Sigmoid colon (tissue), 7 donors: ENCODE measurements around the gene COMMD6. TPM values are rescaled to one million over a fixed set of nuclear protein-coding genes. Genes with fewer than 3 reads are reported as not detected.

Experiments
- DNase-seq: peaks from one replicate; pipeline ENCODE4 v3.0.0-alpha.2; 2019
- H3K27ac ChIP-seq, 4 donors: fragments of 200-600 bp; sonication (generic); one replicate each; pipeline ENCODE4 v1.5.1; 2016 to 2019; ENCODE audit warnings: mild to moderate bottlenecking in 1 of 4
- H3K27me3 ChIP-seq, 3 donors: fragments of 200-600 bp; sonication (generic); one replicate each; pipeline ENCODE4 v1.5.1; 2019; ENCODE audit warnings: mild to moderate bottlenecking in 1 of 3
- H3K36me3 ChIP-seq, 4 donors: fragments of 200-600 bp; sonication (generic); one replicate each; pipeline ENCODE4 v1.5.1; 2016 to 2019
- H3K4me1 ChIP-seq, 4 donors: fragments of 200-600 bp; sonication (generic); one replicate each; pipeline ENCODE4 v1.5.1; 2017 to 2019
- H3K4me3 ChIP-seq, 4 donors: fragments of 200-600 bp; sonication (generic); one replicate each; pipeline ENCODE4 v1.5.1; 2017 to 2019; ENCODE audit warnings: mild to moderate bottlenecking in 2 of 4, moderate library complexity in 1 of 4
- H3K9me3 ChIP-seq, 4 donors: fragments of 200-600 bp in 3 of 4; sonication (generic) in 3 of 4; one replicate each; pipeline versions ENCODE4 v1.5.1 to v1.6.1; 2013 to 2019
- CTCF ChIP-seq, 4 experiments: fragments of 450-650 bp in 3 of 4; fragments of 200-600 bp in 1 of 4; IDR thresholded peaks; one replicate each; pipeline ENCODE4 v1.5.1; 2016 to 2019; ENCODE audit warnings: antibody characterized with exemption in 4 of 4, mild to moderate bottlenecking in 3 of 4, moderate library complexity in 2 of 4
- EP300 ChIP-seq, 4 donors: sonication (generic); formaldehyde crosslinking; IDR thresholded peaks; one replicate each; pipeline ENCODE4 v1.6.1; 2017; ENCODE audit warnings: antibody characterized with exemption in 4 of 4
- POLR2A ChIP-seq, 2 donors: fragments of 450-650 bp; IDR thresholded peaks; one replicate each; pipeline ENCODE4 v1.6.1; 2016; ENCODE audit warnings: antibody characterized with exemption in 2 of 2, mild to moderate bottlenecking in 2 of 2, moderate library complexity in 2 of 2
- POLR2AphosphoS5 ChIP-seq, 4 donors: sonication (generic); formaldehyde crosslinking; IDR thresholded peaks; one replicate each; pipeline ENCODE4 v1.6.1; 2017; ENCODE audit warnings: antibody characterized with exemption in 4 of 4
- WGBS, 2 donors: extraction: QIAGEN DNeasy Blood & Tissue Kit; methylation state at CpG; one replicate each; pipeline ENCODE4 v1.1.7; 2013; 5-methylcytosine and 5-hydroxymethylcytosine counted together
- intact Hi-C: fragments of 100-400 bp; cut with DNase I; formaldehyde crosslinking; loops from one replicate; pipeline ENCODE4 v1.15.1; 2023
- polyA plus RNA-seq, 3 donors: library from polyadenylated mRNA; stranded (reverse); fragments of 200-250 nt; gene quantifications; one replicate each; pipeline ENCODE4 v1.2.3, GENCODE V29; 2013
- total RNA-seq, 4 donors: library from RNA; depleted of rRNA; stranded (reverse); fragments of >200 nt; gene quantifications; one replicate each; pipeline ENCODE4 v1.1.0, GENCODE V29; 2016
- donor health status: healthy with polysubstance abuse.
- donor health status: Bipolar disorder and iron deficiency.
- donor health status: healthy.

The COMMD6 gene
- total and polyA plus RNA-seq, 7 donors: 138 to 447 (median 190) TPM

GRCh38 chr13:75481176-75482069 is 56.2 kb downstream of the COMMD6 start:
- no peaks in the 10 kb centered on the region for H3K9me3 ChIP-seq
- DNase-seq: peak; percentile 69
- H3K4me1 ChIP-seq: peaks cover 0 to 16% (median 13%) of the 10 kb centered on the region in 4 donors
- WGBS, 2 donors: 0% methylated on average over 100 of the region's 100 CpGs
- intact Hi-C loops: loop anchor here (1.0 to 2.0 kb wide), 2 partner anchors 68 to 109 kb away; partner anchors contain the start of gene UCHL3
- TF ChIP-seq CTCF (IDR thresholded peaks at IDR 0.05): no peak
- no peak for TF ChIP-seq EP300 (IDR thresholded peaks at IDR 0.05)
- TF ChIP-seq POLR2A (IDR thresholded peaks at IDR 0.05): no peak
- TF ChIP-seq POLR2AphosphoS5 (IDR thresholded peaks at IDR 0.05): no peak
- no peaks in the 10 kb centered on the region for H3K36me3 ChIP-seq
- peak overlapping the region; percentile 64 to 94 (median 84) for H3K4me3 ChIP-seq
- no peaks in the 10 kb centered on the region for H3K27me3 ChIP-seq
- peak overlapping the region; percentile 76 to 84 (median 81) for H3K27ac ChIP-seq

GRCh38 chr13:75480671-75481175 is 56.9 kb downstream of the COMMD6 start:
- H3K27ac ChIP-seq: peak overlapping the region; percentile 76 to 84 (median 81)
- no peaks in the 10 kb centered on the region for H3K36me3 ChIP-seq
- H3K4me3 ChIP-seq: peak overlapping the region; percentile 64 to 94 (median 84)
- H3K27me3 ChIP-seq: no peaks in the 10 kb centered on the region
- 1% methylated on average over 48 of the region's 48 CpGs for WGBS, 2 donors
- intact Hi-C loops: no loop called here
- H3K9me3 ChIP-seq: no peaks in the 10 kb centered on the region
- DNase-seq: peak; percentile 67
- TF ChIP-seq POLR2AphosphoS5 (IDR thresholded peaks at IDR 0.05): no peak
- TF ChIP-seq POLR2A (IDR thresholded peaks at IDR 0.05): no peak
- TF ChIP-seq EP300 (IDR thresholded peaks at IDR 0.05): no peak
- no peak for TF ChIP-seq CTCF (IDR thresholded peaks at IDR 0.05)
- H3K4me1 ChIP-seq: peaks cover 0 to 16% (median 13%) of the 10 kb centered on the region in 4 donors

- intact Hi-C loops: no loop called here
- Histone ChIP-seq H3K27ac (no peak overlapping the region), H3K36me3 (no peaks in the 10 kb centered on the region), H3K9me3 (no peaks in the 10 kb centered on the region), H3K4me3 (no peak overlapping the region), H3K4me1 (peaks cover 0 to 16% (median 13%) of the 10 kb centered on the region in 4 donors), H3K27me3 (no peaks in the 10 kb centered on the region)
- WGBS, 2 donors: 63 to 84% methylated on average over 5 of the region's 5 CpGs
- TF ChIP-seq EP300 (IDR thresholded peaks at IDR 0.05) (no peak), POLR2AphosphoS5 (IDR thresholded peaks at IDR 0.05) (no peak), POLR2A (IDR thresholded peaks at IDR 0.05) (no peak), CTCF (IDR thresholded peaks at IDR 0.05) (no peak)
- DNase-seq: no peak
Observed at GRCh38 chr13:75479102-75479740, 58.4 kb downstream of the COMMD6 start.

GRCh38 chr13:75478659-75479058 is 59.0 kb downstream of the COMMD6 start:
- no peaks in the 10 kb centered on the region for H3K36me3 ChIP-seq
- intact Hi-C loops: no loop called here
- H3K4me1 ChIP-seq: peaks cover 0 to 16% (median 13%) of the 10 kb centered on the region in 4 donors
- DNase-seq: no peak
- H3K4me3 ChIP-seq: no peak overlapping the region
- WGBS, 2 donors: 96% methylated on average over 4 of the region's 4 CpGs
- no peaks in the 10 kb centered on the region for H3K27me3 ChIP-seq
- no peaks in the 10 kb centered on the region for H3K9me3 ChIP-seq
- H3K27ac ChIP-seq: no peak overlapping the region
- TF ChIP-seq CTCF (IDR thresholded peaks at IDR 0.05): no peak
- no peak for TF ChIP-seq POLR2AphosphoS5 (IDR thresholded peaks at IDR 0.05)
- no peak for TF ChIP-seq EP300 (IDR thresholded peaks at IDR 0.05)
- no peak for TF ChIP-seq POLR2A (IDR thresholded peaks at IDR 0.05)

Other genes with a start within 250 kb of the COMMD6 start
- gene TBC1D4, start 55.7 kb downstream of the COMMD6 start, total RNA-seq: 10 to 100 TPM in 2 of 4 donors, 1 to 10 TPM in 2; 7.2 to 15.0 (median 10.1) TPM
- gene TBC1D4, start 55.7 kb downstream of the COMMD6 start, polyA plus RNA-seq: 1 to 10 TPM; 5.4 to 7.8 (median 5.5) TPM
- gene UCHL3, start 11.9 kb upstream of the COMMD6 start, total RNA-seq: 10 to 100 TPM; 25.0 to 41.5 (median 32.3) TPM
- 10 to 100 TPM; 51.7 to 64.0 (median 57.1) TPM for gene UCHL3, start 11.9 kb upstream of the COMMD6 start, polyA plus RNA-seq
- 10 to 100 TPM in 2 of 4 donors, 1 to 10 TPM in 2; 5.0 to 19.4 (median 10.2) TPM for gene LMO7, start 98.5 kb upstream of the COMMD6 start, total RNA-seq
- 10 to 100 TPM; 39.0 to 66.4 (median 56.6) TPM for gene LMO7, start 98.5 kb upstream of the COMMD6 start, polyA plus RNA-seq